ENCODE results near the gene KIAA1671.

The KIAA1671 gene

GRCh38 chr22:24997023-24997422, 44.5 kb downstream of the KIAA1671 start:
- TF ChIP-seq REST (IDR thresholded peaks at IDR 0.05; ENCODE audit: insufficient read depth in 1 of 2, low read depth in 2 of 2, low read length in 2 of 2) (no peak), TAF1 (IDR thresholded peaks at IDR 0.05; ENCODE audit: borderline replicate concordance, insufficient read depth, low read length) (no peak), FOXP2 (optimal IDR thresholded peaks at IDR 0.05; ENCODE audit: borderline replicate concordance, extremely low read depth, extremely low read length, insufficient read depth) (no peak), POLR2AphosphoS5 (IDR thresholded peaks at IDR 0.05; ENCODE audit: low read depth, low read length) (no peak), SIN3A (IDR thresholded peaks at IDR 0.05; ENCODE audit: borderline replicate concordance, insufficient read depth, low read length) (no peak)

- TF ChIP-seq POLR2AphosphoS5 (IDR thresholded peaks at IDR 0.05; ENCODE audit: low read depth, low read length) (no peak), FOXP2 (optimal IDR thresholded peaks at IDR 0.05; ENCODE audit: borderline replicate concordance, extremely low read depth, extremely low read length, insufficient read depth) (no peak), TAF1 (IDR thresholded peaks at IDR 0.05; ENCODE audit: borderline replicate concordance, insufficient read depth, low read length) (no peak)
Measured at GRCh38 chr22:25000686-25001085, 48.2 kb downstream of the KIAA1671 start.

- TF ChIP-seq FOXP2 (optimal IDR thresholded peaks at IDR 0.05; ENCODE audit: borderline replicate concordance, extremely low read depth, extremely low read length, insufficient read depth): no peak
- TF ChIP-seq REST (IDR thresholded peaks at IDR 0.05; ENCODE audit: insufficient read depth in 1 of 2, low read depth in 2 of 2, low read length in 2 of 2): no peak
- TF ChIP-seq TAF1 (IDR thresholded peaks at IDR 0.05; ENCODE audit: borderline replicate concordance, insufficient read depth, low read length): no peak
- no peak for TF ChIP-seq POLR2AphosphoS5 (IDR thresholded peaks at IDR 0.05; ENCODE audit: low read depth, low read length)
- no peak for TF ChIP-seq SIN3A (IDR thresholded peaks at IDR 0.05; ENCODE audit: borderline replicate concordance, insufficient read depth, low read length)
Measured at GRCh38 chr22:25002241-25002985, 49.9 kb downstream of the KIAA1671 start.

GRCh38 chr22:25006354-25006753, 53.8 kb downstream of the KIAA1671 start:
- TF ChIP-seq TAF1 (IDR thresholded peaks at IDR 0.05; ENCODE audit: borderline replicate concordance, insufficient read depth, low read length) (no peak), FOXP2 (optimal IDR thresholded peaks at IDR 0.05; ENCODE audit: borderline replicate concordance, extremely low read depth, extremely low read length, insufficient read depth) (no peak), REST (IDR thresholded peaks at IDR 0.05; ENCODE audit: insufficient read depth in 1 of 2, low read depth in 2 of 2, low read length in 2 of 2) (no peak)

GRCh38 chr22:25007444-25008106, 55.1 kb downstream of the KIAA1671 start:
- TF ChIP-seq TAF1 (IDR thresholded peaks at IDR 0.05; ENCODE audit: borderline replicate concordance, insufficient read depth, low read length) (no peak), POLR2AphosphoS5 (IDR thresholded peaks at IDR 0.05; ENCODE audit: low read depth, low read length) (no peak), REST (IDR thresholded peaks at IDR 0.05; ENCODE audit: insufficient read depth in 1 of 2, low read depth in 2 of 2, low read length in 2 of 2) (no peak), FOXP2 (optimal IDR thresholded peaks at IDR 0.05; ENCODE audit: borderline replicate concordance, extremely low read depth, extremely low read length, insufficient read depth) (no peak), SIN3A (IDR thresholded peaks at IDR 0.05; ENCODE audit: borderline replicate concordance, insufficient read depth, low read length) (no peak)

Data from PFSK-1 (cell line).